IMR-90 (cell line): ENCODE data around the gene SLC1A7.

Experiments
- CTCF ChIP-seq: conservative IDR thresholded peaks from 2 replicates; pipeline ENCODE4 v1.5.1; 2012; ENCODE audit warnings: mild to moderate bottlenecking, low read depth, low read length, improper control_type of control experiment
- MXI1 ChIP-seq: IDR thresholded peaks from 2 replicates; pipeline ENCODE4 v1.6.1; 2012; ENCODE audit warnings: low read depth, mild to moderate bottlenecking, low read length, moderate library complexity, borderline replicate concordance

DNA sequence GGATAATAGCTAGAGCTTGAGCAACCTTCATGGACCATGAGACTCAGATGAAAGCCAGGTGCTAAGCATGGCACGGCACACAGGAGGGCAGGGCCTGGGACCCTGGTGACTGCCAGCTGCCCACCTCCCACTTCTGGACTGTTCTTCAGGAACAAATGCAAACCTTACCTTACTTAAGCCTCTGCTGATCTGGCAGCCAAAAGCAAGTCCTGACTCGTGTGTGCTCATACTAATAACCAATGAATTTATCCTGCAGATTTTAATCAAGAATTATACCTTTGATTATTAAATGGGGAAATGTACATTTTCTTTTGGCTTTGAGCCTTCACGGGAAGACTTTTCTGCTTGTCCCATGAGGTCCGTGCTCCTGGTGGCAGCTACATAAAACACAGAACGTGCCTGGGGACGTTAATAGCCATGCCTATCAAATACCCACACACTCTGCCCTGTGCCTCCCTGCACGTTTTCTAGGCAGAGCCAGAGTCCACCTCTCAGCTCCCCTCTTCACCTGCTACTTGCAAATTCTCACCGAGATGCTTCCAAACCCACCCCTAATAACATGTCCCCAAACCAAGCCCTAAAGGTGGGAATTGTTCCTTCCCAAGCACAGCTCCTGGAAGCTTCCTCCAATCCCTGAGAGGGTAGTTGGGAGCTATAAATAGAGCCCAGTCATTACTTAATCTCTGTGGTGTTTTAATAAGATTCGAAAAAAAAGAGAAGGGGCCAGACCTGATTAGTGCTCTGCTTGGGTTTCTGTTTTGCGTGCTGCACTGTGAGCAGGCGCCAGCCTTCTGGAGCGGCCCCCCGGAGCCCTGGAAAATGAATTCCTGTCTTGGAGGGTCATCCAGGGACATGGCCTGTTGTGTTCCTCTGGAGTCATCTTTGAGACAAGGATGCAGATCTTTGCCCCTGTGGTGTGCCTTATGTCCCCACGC is 33.5 kb downstream of the SLC1A7 start:
- TF ChIP-seq CTCF (no peak), MXI1 (no peak)
